K562 (cell line): ENCODE measurements around the gene C9orf40. TPM values are rescaled to one million over a fixed set of nuclear protein-coding genes. Genes with fewer than 3 reads are reported as not detected.

Source experiments
- ATAC-seq: fragments of 200-7000 bp; cut with Tn5 transposase; 3 replicates; pipeline ENCODE4 v1.9.1; 2020; ENCODE audit warnings: moderate library complexity
- BruUV-seq: library from RNA; stranded (reverse); fragments of 400-500 nt; replicated peaks from 2 replicates; lab custom pipeline; 2021; lab: Mats Ljungman, UMichigan
- CTCF ChIA-PET: fragments of 300-600 bp; formaldehyde crosslinking; extraction: SDS; loops from one replicate; lab custom pipeline; 2021; ENCODE audit warnings: low intra/inter-chr PET ratio; lab: Yijun Ruan, JAX
- POLR2A ChIA-PET: fragments of 300-600, 350-650 bp; sonication (Branson Sonifier 250); formaldehyde crosslinking; extraction: SDS; loops from one replicate; lab custom pipeline; 2021; ENCODE audit warnings: antibody characterized with exemption, inconsistent platforms; lab: Yijun Ruan, JAX
- DNase-seq, 4 experiments: peaks; one replicate each; pipeline versions ENCODE4 v3.0.0 to v3.0.0-alpha.2; 2011 to 2018; ENCODE audit warnings: low spot score in 3 of 4, mixed read lengths in 3 of 4; ENCODE audit errors: extremely low read depth in 1 of 4
- FAIRE-seq: peaks from 2 replicates; lab custom pipeline; 2011; peaks lifted over from hg19 to GRCh38; lab: Jason Lieb, UNC
- H2AFZ ChIP-seq: 2 replicates; pipeline ENCODE4 v1.6.0; 2011; ENCODE audit warnings: low read depth, low read length, control low read depth, inconsistent platforms
- H3K27ac ChIP-seq: fragments of 200-600 bp; 3 replicates; pipeline ENCODE4 v1.8.0; 2011; ENCODE audit warnings: low read depth, mild to moderate bottlenecking, control low read depth, inconsistent platforms, low read length, moderate library complexity, mixed read lengths; ENCODE audit errors: extremely low read depth
- H3K27me3 ChIP-seq, 2 experiments: fragments of 300-600 bp in 1 of 2; 2 replicates in 1 of 2; 3 replicates in 1 of 2; pipeline versions ENCODE4 v1.6.0 to v1.8.0; 2011; ENCODE audit warnings: inconsistent platforms in 2 of 2, low read length in 2 of 2, mild to moderate bottlenecking in 1 of 2, mixed read lengths in 1 of 2, moderate library complexity in 1 of 2; ENCODE audit not compliant: control insufficient read depth in 2 of 2, insufficient read depth in 2 of 2
- H3K36me3 ChIP-seq: fragments of 300-600 bp; 3 replicates; pipeline ENCODE4 v1.8.0; 2011; ENCODE audit warnings: mild to moderate bottlenecking, low read length, inconsistent platforms; ENCODE audit not compliant: control insufficient read depth, insufficient read depth
- H3K4me1 ChIP-seq, 2 experiments: fragments of 200-600 bp in 1 of 2; replicated peaks in 1 of 2; 2 replicates in 1 of 2; 3 replicates in 1 of 2; pipeline versions ENCODE4 v1.5.1 to v1.8.0; 2011; ENCODE audit warnings: inconsistent platforms in 2 of 2, low read length in 2 of 2, mild to moderate bottlenecking in 1 of 2, mixed read lengths in 1 of 2, moderate library complexity in 1 of 2; ENCODE audit not compliant: control insufficient read depth in 2 of 2, insufficient read depth in 2 of 2
- H3K4me2 ChIP-seq: 2 replicates; pipeline ENCODE4 v1.6.1; 2011; ENCODE audit warnings: low read length, control low read depth, inconsistent platforms, mixed read lengths; ENCODE audit not compliant: insufficient read depth
- H3K4me3 ChIP-seq: fragments of 200-600 bp; sonication (generic), shearing (Covaris generic); 2 replicates; pipeline ENCODE4 v1.5.1; 2016; ENCODE audit warnings: control low read depth, inconsistent platforms
- H3K79me2 ChIP-seq: fragments of 200-600 bp; 3 replicates; pipeline ENCODE4 v1.8.0; 2011; ENCODE audit warnings: low read length, inconsistent platforms; ENCODE audit not compliant: control insufficient read depth, insufficient read depth
- H3K9ac ChIP-seq, 2 experiments: 2 replicates each; pipeline versions ENCODE4 v1.6.0 to v1.6.1; 2011; ENCODE audit warnings: low read depth in 2 of 2, low read length in 2 of 2, control low read depth in 1 of 2, inconsistent platforms in 1 of 2, mild to moderate bottlenecking in 1 of 2, mixed read lengths in 1 of 2; ENCODE audit not compliant: insufficient read depth in 1 of 2
- H3K9me1 ChIP-seq: one replicate; pipeline ENCODE4 v1.6.0; 2011; ENCODE audit warnings: inconsistent platforms, mild to moderate bottlenecking, low read length, moderate library complexity; ENCODE audit not compliant: control insufficient read depth, insufficient read depth
- H3K9me3 ChIP-seq: replicated peaks from 2 replicates; pipeline ENCODE4 v1.5.1; 2011; ENCODE audit warnings: low read depth, low read length, inconsistent platforms; ENCODE audit not compliant: control insufficient read depth, insufficient read depth
- H4K20me1 ChIP-seq: replicated peaks from 2 replicates; pipeline ENCODE4 v1.6.1; 2011; ENCODE audit warnings: low read length, inconsistent platforms, mixed read lengths; ENCODE audit not compliant: control insufficient read depth, insufficient read depth
- ATF6 ChIP-seq: sonication (generic); formaldehyde crosslinking; IDR thresholded peaks from 2 replicates; pipeline ENCODE4 v1.4.0; 2020; ENCODE audit warnings: mild to moderate bottlenecking, missing genetic modification reagents
- BACH1 ChIP-seq: fragments of 200-800 bp; sonication (Bioruptor generic); IDR thresholded peaks from 2 replicates; pipeline ENCODE4 v1.6.1; 2016; ENCODE audit warnings: missing genetic modification characterization, missing compliant biosample characterization
- CREB5 ChIP-seq: fragments of 250-450 bp; sonication (Bioruptor Pico); IDR thresholded peaks from 2 replicates; pipeline ENCODE4 v1.5.0; 2020; ENCODE audit warnings: mild to moderate bottlenecking
- DDX20 ChIP-seq: fragments of 450-650 bp; IDR thresholded peaks from 2 replicates; pipeline ENCODE4 v1.6.1; 2016; ENCODE audit warnings: missing genetic modification characterization, low read depth, mild to moderate bottlenecking, missing compliant biosample characterization, moderate library complexity
- DMBX1 ChIP-seq: fragments of 250-450 bp; sonication (Bioruptor Pico); IDR thresholded peaks from 2 replicates; pipeline ENCODE4 v1.8.0; 2022; ENCODE audit warnings: inconsistent platforms, mild to moderate bottlenecking, moderate library complexity, borderline replicate concordance
- FOS ChIP-seq: IDR thresholded peaks from 3 replicates; pipeline ENCODE4 v1.6.1; 2011; ENCODE audit not compliant: insufficient read length; ENCODE audit errors: extremely low read depth
- FOXJ3 ChIP-seq: sonication (generic); formaldehyde crosslinking; IDR thresholded peaks from 2 replicates; pipeline ENCODE4 v1.4.0; 2020; ENCODE audit warnings: mild to moderate bottlenecking, missing genetic modification reagents
- HMBOX1 ChIP-seq: sonication (generic); IDR thresholded peaks from 2 replicates; pipeline ENCODE4 v1.6.1; 2016
- HMG20A ChIP-seq: fragments of 450-650 bp; formaldehyde crosslinking; conservative IDR thresholded peaks from 2 replicates; pipeline ENCODE4 v1.4.0; 2020; ENCODE audit warnings: mild to moderate bottlenecking, mixed read lengths
- IRF2 ChIP-seq: sonication (generic); formaldehyde crosslinking; IDR thresholded peaks from 2 replicates; pipeline ENCODE4 v1.8.1; 2022; ENCODE audit warnings: mild to moderate bottlenecking, missing genetic modification reagents
- NCOA2 ChIP-seq, 2 experiments: fragments of 450-650 bp; IDR thresholded peaks; 2 replicates each; pipeline ENCODE4 v1.6.1; 2018; ENCODE audit warnings: mild to moderate bottlenecking in 2 of 2, moderate library complexity in 1 of 2; ENCODE audit not compliant: partially characterized antibody in 2 of 2
- PML ChIP-seq: IDR thresholded peaks from 2 replicates; pipeline ENCODE4 v1.6.1; 2012; ENCODE audit warnings: low read length, inconsistent platforms
- PTRF ChIP-seq: fragments of 450-650 bp; IDR thresholded peaks from 2 replicates; pipeline ENCODE4 v1.6.1; 2016; ENCODE audit warnings: mild to moderate bottlenecking, missing genetic modification characterization, missing compliant biosample characterization
- U2AF1 ChIP-seq: fragments of 200-400 bp; formaldehyde crosslinking; optimal IDR thresholded peaks from 2 replicates; pipeline ENCODE3; 2017; ENCODE audit warnings: mild to moderate bottlenecking, low read depth, low read length, moderate library complexity
- WHSC1 ChIP-seq: IDR thresholded peaks from one replicate; pipeline ENCODE4 v1.6.1; 2012; ENCODE audit warnings: low read length, control low read depth, inconsistent platforms
- ZNF124 ChIP-seq: sonication (generic); formaldehyde crosslinking; IDR thresholded peaks from 2 replicates; pipeline ENCODE4 v1.8.1; 2022; ENCODE audit warnings: missing genetic modification reagents
- ZNF239 ChIP-seq: fragments of 250-450 bp; sonication (Bioruptor Pico); IDR thresholded peaks from 2 replicates; pipeline ENCODE4 v1.4.0; 2020; ENCODE audit warnings: mild to moderate bottlenecking
- ZNF444 ChIP-seq: fragments of 250-450 bp; sonication (Bioruptor Pico); IDR thresholded peaks from 2 replicates; pipeline ENCODE4 v1.4.0; 2020; ENCODE audit warnings: mild to moderate bottlenecking, moderate library complexity
- WGBS: fragments of 100-300 bp; shearing (Covaris generic); methylation state at CpG from one replicate; pipeline ENCODE4 v1.1.6; 2016; ENCODE audit warnings: low coverage, mixed read lengths; ENCODE audit not compliant: insufficient coverage; ENCODE audit errors: missing lambda C conversion rate; 5-methylcytosine and 5-hydroxymethylcytosine counted together
- in situ Hi-C: fragments of 300-500 bp; cut with MboI; formaldehyde crosslinking; loops from 4 replicates; pipeline ENCODE4 v1.15.0; 2018; ENCODE audit warnings: inconsistent platforms, mixed read lengths
- intact Hi-C: fragments of 100-400 bp; cut with micrococcal nuclease; formaldehyde crosslinking; loops from 2 replicates; pipeline ENCODE4 v1.14.2; 2022
- polyA plus RNA-seq, 8 experiments: library from polyadenylated mRNA; depleted of rRNA in 4 of 8; stranded (reverse) in 5 of 8; unstranded in 3 of 8; fragments of >200 nt; fragmentation: Nextera tagmentation in 2 of 8; fragmentation: Illumina TruSeq in 1 of 8; extraction: Ambion mirVana in 2 of 8; extraction: Trizol in 1 of 8; gene quantifications; 2 replicates each; pipeline versions ENCODE4 v1.2.1 to v1.2.3, GENCODE V29; 2011 to 2014; ENCODE audit warnings: inconsistent platforms in 1 of 8, missing spikeins in 1 of 8
- total RNA-seq, 7 experiments: library from RNA; depleted of rRNA in 6 of 7; stranded (reverse); fragments of >200 nt in 6 of 7; fragmentation: Illumina TruSeq in 2 of 7; extraction: Trizol in 2 of 7; gene quantifications; 2 replicates each; pipeline versions ENCODE4 v1.2.1 to v1.2.3, GENCODE V29; 2011 to 2021; ENCODE audit warnings: low replicate concordance in 1 of 7

The C9orf40 gene
- total and polyA plus RNA-seq, 9 of the 15 experiments (the other 6 are each of a cell fraction or from before 2014, with no cell fraction given) = 5.6 to 17.3 (median 8.7) TPM

- TF ChIP-seq IRF2 = no peak
Measured at GRCh38 chr9:74935008-74935407, 17.7 kb downstream of the C9orf40 start (continued).

GRCh38 chr9:74921737-74922136, 31.0 kb downstream of the C9orf40 start:
- 22% methylated on average over 1 of the region's 1 CpG for WGBS
- Histone ChIP-seq H3K79me2 (no peaks in the 10 kb centered on the region), H3K36me3 (no peaks in the 10 kb centered on the region), H3K9me3 (no peaks in the 10 kb centered on the region), H3K4me2 (no peak overlapping the region), H3K27ac (no peak overlapping the region), H4K20me1 (no peaks in the 10 kb centered on the region), H3K9me1 (no peaks in the 10 kb centered on the region), H3K27me3 (no peaks in the 10 kb centered on the region), H3K4me3 (no peak overlapping the region), H2AFZ (no peak overlapping the region), H3K9ac (no peak overlapping the region), H3K4me1 (no peaks in the 10 kb centered on the region)
- intact Hi-C loops = no loop called here
- in situ Hi-C loops = no loop called here
- no peak for DNase-seq
- no peak for FAIRE-seq
- no peak for ATAC-seq
- TF ChIP-seq ATF6 (CRISPR knock-in tag) (no peak), PML (no peak), FOXJ3 (CRISPR knock-in tag) (no peak), ZNF124 (CRISPR knock-in tag) (no peak), WHSC1 (no peak), FOS (no peak), ZNF239 (no peak), DDX20 (no peak), DMBX1 (CRISPR knock-in tag) (no peak), PTRF (tag) (no peak), BACH1 (tag) (no peak), NCOA2 (IDR thresholded peaks at IDR 0.05; ENCODE audit: partially characterized antibody in 2 of 2) (no peak), HMBOX1 (no peak), ZNF444 (CRISPR knock-in tag) (no peak), HMG20A (CRISPR knock-in tag) (no peak), CREB5 (CRISPR knock-in tag) (no peak), U2AF1 (no peak)
- POLR2A ChIA-PET = interaction anchor here (0.6 to 1.1 kb wide), 2 partner anchors 12 to 30 kb away, joined by 3 read pairs; no protein-coding TSS in a partner anchor
- no TSS peak for BruUV-seq
- CTCF ChIA-PET = no interaction called here
